ENCODE results near the gene FFAR1. TPM values are rescaled to one million over a fixed set of nuclear protein-coding genes. Genes with fewer than 3 reads are reported as not detected.

FFAR1 gene
- polyA plus RNA-seq, 1 donor from 2014 or later: not detected

DNA sequence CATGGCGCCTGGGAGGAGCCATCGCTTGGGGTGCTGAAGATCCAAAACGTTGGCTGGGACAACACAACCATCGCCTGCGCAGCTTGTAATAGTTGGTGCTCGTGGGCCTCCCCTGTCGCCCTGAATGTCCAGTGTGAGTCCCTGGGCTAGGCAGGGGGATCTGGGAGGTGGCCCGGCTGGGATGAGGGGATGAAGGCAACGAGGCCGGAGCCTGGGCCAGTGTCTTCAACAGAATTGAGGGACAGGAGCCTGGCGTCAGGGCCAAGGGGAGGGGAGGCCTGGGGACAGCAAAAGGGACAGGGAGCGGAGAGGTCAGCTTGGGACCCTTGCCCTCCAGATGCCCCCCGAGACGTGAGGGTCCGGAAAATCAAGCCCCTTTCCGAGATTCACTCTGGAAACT is 6.7 kb upstream of the FFAR1 start:
- H3K9me2 ChIP-seq (ENCODE audit: insufficient read depth, low read length): no peaks in the 10 kb centered on the region
- no peaks in the 10 kb centered on the region for H3F3A ChIP-seq (ENCODE audit: insufficient read depth, low read length, poor library complexity, severe bottlenecking)
- no peak for TF ChIP-seq MXI1 (conservative IDR thresholded peaks at IDR 0.05; ENCODE audit: poor library complexity, severe bottlenecking)
- no peak for TF ChIP-seq POLR2AphosphoS5 (IDR thresholded peaks at IDR 0.05)
- no peak for TF ChIP-seq SMC3 (conservative IDR thresholded peaks at IDR 0.05; ENCODE audit: poor library complexity)
- no peak for TF ChIP-seq EP300 (conservative IDR thresholded peaks at IDR 0.05; ENCODE audit: poor library complexity, severe bottlenecking)
- TF ChIP-seq RAD21 (conservative IDR thresholded peaks at IDR 0.05): no peak
- TF ChIP-seq, protein P1, sequence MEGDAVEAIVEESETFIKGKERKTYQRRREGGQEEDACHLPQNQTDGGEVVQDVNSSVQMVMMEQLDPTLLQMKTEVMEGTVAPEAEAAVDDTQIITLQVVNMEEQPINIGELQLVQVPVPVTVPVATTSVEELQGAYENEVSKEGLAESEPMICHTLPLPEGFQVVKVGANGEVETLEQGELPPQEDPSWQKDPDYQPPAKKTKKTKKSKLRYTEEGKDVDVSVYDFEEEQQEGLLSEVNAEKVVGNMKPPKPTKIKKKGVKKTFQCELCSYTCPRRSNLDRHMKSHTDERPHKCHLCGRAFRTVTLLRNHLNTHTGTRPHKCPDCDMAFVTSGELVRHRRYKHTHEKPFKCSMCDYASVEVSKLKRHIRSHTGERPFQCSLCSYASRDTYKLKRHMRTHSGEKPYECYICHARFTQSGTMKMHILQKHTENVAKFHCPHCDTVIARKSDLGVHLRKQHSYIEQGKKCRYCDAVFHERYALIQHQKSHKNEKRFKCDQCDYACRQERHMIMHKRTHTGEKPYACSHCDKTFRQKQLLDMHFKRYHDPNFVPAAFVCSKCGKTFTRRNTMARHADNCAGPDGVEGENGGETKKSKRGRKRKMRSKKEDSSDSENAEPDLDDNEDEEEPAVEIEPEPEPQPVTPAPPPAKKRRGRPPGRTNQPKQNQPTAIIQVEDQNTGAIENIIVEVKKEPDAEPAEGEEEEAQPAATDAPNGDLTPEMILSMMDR (IDR thresholded peaks at IDR 0.05; ENCODE audit: poor library complexity, severe bottlenecking): no peak
- no peak for TF ChIP-seq TAF1 (IDR thresholded peaks at IDR 0.05; ENCODE audit: low read depth)
- H3K9me3 ChIP-seq (ENCODE audit: low read length): no peaks in the 10 kb centered on the region
- H2AFZ ChIP-seq (ENCODE audit: low read depth, low read length): no peak overlapping the region
- H3K79me2 ChIP-seq (replicated peaks; ENCODE audit: insufficient read depth, low read length): no peaks in the 10 kb centered on the region
- no peak overlapping the region for H3K4me3 ChIP-seq (ENCODE audit: low read length)
- H3K27ac ChIP-seq (ENCODE audit: low read length): no peak overlapping the region
- no peak overlapping the region for H3K9ac ChIP-seq (ENCODE audit: low read length)
- no peaks in the 10 kb centered on the region for H3K36me3 ChIP-seq (ENCODE audit: insufficient read depth, low read length)
- H4K20me1 ChIP-seq (ENCODE audit: insufficient read depth): no peaks in the 10 kb centered on the region
- H3K27me3 ChIP-seq (ENCODE audit: insufficient read depth, low read depth, low read length): no peaks in the 10 kb centered on the region
- H3K4me2 ChIP-seq (ENCODE audit: low read length): no peak overlapping the region

DNA sequence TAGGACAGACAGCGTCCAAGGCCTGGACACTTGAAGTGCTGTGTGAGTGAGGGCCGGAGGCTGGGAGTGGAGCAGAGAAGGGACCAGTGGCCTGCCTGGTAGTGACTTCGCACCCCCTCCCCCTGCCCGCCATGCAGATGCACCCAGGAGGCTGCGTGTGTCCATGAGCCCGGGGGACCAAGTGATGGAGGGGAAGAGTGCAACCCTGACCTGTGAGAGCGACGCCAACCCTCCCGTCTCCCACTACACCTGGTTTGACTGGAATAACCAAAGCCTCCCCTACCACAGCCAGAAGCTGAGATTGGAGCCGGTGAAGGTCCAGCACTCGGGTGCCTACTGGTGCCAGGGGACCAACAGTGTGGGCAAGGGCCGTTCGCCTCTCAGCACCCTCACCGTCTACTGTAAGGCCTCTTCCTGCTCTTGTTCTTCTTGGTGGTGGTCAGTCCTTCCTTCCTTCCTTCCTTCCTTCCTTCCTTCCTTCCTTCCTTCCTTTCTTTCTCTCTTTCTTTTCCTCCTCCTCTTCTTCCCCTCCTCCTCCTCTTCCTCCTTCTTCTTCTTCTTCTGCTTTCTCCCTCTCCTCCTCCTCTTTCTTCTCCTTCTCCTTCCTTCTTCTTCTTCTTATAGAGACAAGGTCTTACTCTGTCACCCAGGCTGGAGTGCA is 6.0 kb upstream of the FFAR1 start:
- H3K36me3 ChIP-seq (ENCODE audit: insufficient read depth, low read length): no peaks in the 10 kb centered on the region
- no peaks in the 10 kb centered on the region for H3K9me3 ChIP-seq (ENCODE audit: low read length)
- no peaks in the 10 kb centered on the region for H3F3A ChIP-seq (ENCODE audit: insufficient read depth, low read length, poor library complexity, severe bottlenecking)
- no peaks in the 10 kb centered on the region for H3K9me2 ChIP-seq (ENCODE audit: insufficient read depth, low read length)
- no peaks in the 10 kb centered on the region for H3K27me3 ChIP-seq (ENCODE audit: insufficient read depth, low read depth, low read length)
- H2AFZ ChIP-seq (ENCODE audit: low read depth, low read length): no peak overlapping the region
- H3K79me2 ChIP-seq (replicated peaks; ENCODE audit: insufficient read depth, low read length): no peaks in the 10 kb centered on the region
- H4K20me1 ChIP-seq (ENCODE audit: insufficient read depth): no peaks in the 10 kb centered on the region
- H3K4me2 ChIP-seq (ENCODE audit: low read length): no peak overlapping the region
- no peak overlapping the region for H3K27ac ChIP-seq (ENCODE audit: low read length)
- no peak overlapping the region for H3K9ac ChIP-seq (ENCODE audit: low read length)
- H3K4me3 ChIP-seq (ENCODE audit: low read length): no peak overlapping the region
- TF ChIP-seq TAF1 (IDR thresholded peaks at IDR 0.05; ENCODE audit: low read depth) (no peak), EZH2 (IDR thresholded peaks at IDR 0.05; ENCODE audit: borderline replicate concordance, insufficient read depth, low read length, poor library complexity, severe bottlenecking) (no peak), SMC3 (conservative IDR thresholded peaks at IDR 0.05; ENCODE audit: poor library complexity) (no peak), POLR2AphosphoS5 (IDR thresholded peaks at IDR 0.05) (no peak), RAD21 (conservative IDR thresholded peaks at IDR 0.05) (no peak), MXI1 (conservative IDR thresholded peaks at IDR 0.05; ENCODE audit: poor library complexity, severe bottlenecking) (no peak), EP300 (conservative IDR thresholded peaks at IDR 0.05; ENCODE audit: poor library complexity, severe bottlenecking) (no peak)
- TF ChIP-seq, protein P1 (IDR thresholded peaks at IDR 0.05; ENCODE audit: poor library complexity, severe bottlenecking): no peak

DNA sequence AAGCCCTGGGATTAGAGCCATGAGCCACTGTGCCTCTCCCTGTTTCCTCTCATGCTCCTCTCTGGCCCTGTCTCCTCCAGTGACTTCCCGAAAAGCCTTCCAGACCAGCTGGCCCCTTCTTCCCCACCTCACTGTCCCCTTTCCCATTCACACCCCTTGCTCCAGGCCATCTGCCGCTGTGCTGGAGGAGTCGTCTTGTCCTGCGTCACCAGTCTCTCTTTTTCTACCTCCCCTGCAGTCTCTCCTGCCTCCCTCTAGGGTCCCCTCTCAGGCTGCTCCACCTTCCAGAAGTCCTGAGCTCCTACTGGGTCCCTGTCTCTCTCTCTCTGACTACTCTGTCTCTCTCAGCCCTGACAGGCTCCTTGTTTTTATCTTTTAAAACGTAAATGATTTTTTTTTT is 5.3 kb upstream of the FFAR1 start:
- H3K9ac ChIP-seq (ENCODE audit: low read length): no peak overlapping the region
- no peak overlapping the region for H3K4me3 ChIP-seq (ENCODE audit: low read length)
- H3K36me3 ChIP-seq (ENCODE audit: insufficient read depth, low read length): no peaks in the 10 kb centered on the region
- TF ChIP-seq REST (IDR thresholded peaks at IDR 0.05; ENCODE audit: borderline replicate concordance) (no peak), MXI1 (conservative IDR thresholded peaks at IDR 0.05; ENCODE audit: poor library complexity, severe bottlenecking) (no peak), SMC3 (conservative IDR thresholded peaks at IDR 0.05; ENCODE audit: poor library complexity) (no peak)
- H3K27ac ChIP-seq (ENCODE audit: low read length): no peak overlapping the region
- no peaks in the 10 kb centered on the region for H4K20me1 ChIP-seq (ENCODE audit: insufficient read depth)
- H3K9me3 ChIP-seq (ENCODE audit: low read length): no peaks in the 10 kb centered on the region
- no peak overlapping the region for H2AFZ ChIP-seq (ENCODE audit: low read depth, low read length)
- H3K79me2 ChIP-seq (replicated peaks; ENCODE audit: insufficient read depth, low read length): no peaks in the 10 kb centered on the region
- H3K4me2 ChIP-seq (ENCODE audit: low read length): no peak overlapping the region
- no peaks in the 10 kb centered on the region for H3F3A ChIP-seq (ENCODE audit: insufficient read depth, low read length, poor library complexity, severe bottlenecking)
- no peaks in the 10 kb centered on the region for H3K9me2 ChIP-seq (ENCODE audit: insufficient read depth, low read length)
- no peaks in the 10 kb centered on the region for H3K27me3 ChIP-seq (ENCODE audit: insufficient read depth, low read depth, low read length)

Measured in neural cell (in vitro differentiated cells).